Esophagus muscularis mucosa (tissue), 3 donors: ENCODE measurements around the gene JAK2.

Source experiments
- POLR2A ChIP-seq: fragments of 450-650 bp; IDR thresholded peaks from one replicate; pipeline ENCODE4 v1.6.1; 2017; ENCODE audit warnings: antibody characterized with exemption, moderate library complexity, mild to moderate bottlenecking, low read depth
- POLR2AphosphoS5 ChIP-seq, 2 donors: sonication (generic); formaldehyde crosslinking; IDR thresholded peaks; one replicate each; pipeline ENCODE4 v1.6.1; 2017; ENCODE audit warnings: antibody characterized with exemption in 2 of 2
- TF ChIP-seq, protein P1 (sequence below), 3 experiments: fragments of 200-600 bp in 2 of 3; fragments of 450-650 bp in 1 of 3; sonication (generic) in 2 of 3; IDR thresholded peaks; one replicate each; pipeline ENCODE4 v1.5.1; 2017 to 2019; ENCODE audit warnings: antibody characterized with exemption in 3 of 3, mild to moderate bottlenecking in 2 of 3, moderate library complexity in 1 of 3

DNA sequence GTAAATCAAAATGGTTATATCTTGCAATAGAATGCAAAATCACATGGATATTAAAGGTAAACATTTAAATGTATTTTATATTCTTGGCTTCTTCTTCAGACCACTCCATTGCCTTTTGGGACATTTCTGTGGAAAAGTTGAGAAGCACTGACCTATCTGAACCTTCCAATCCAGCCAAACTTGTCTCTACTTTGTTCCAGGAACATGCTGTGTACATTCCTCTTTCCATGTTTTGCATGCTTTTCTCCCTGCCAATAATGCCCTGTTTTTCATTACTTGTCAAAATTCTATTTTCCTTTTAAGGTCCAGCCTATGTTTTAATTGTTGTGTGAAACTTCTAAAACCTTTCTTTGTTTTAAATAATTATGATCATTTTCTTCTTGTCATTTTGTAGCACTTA is 28.3 kb downstream of the JAK2 start:
- TF ChIP-seq, protein P1, sequence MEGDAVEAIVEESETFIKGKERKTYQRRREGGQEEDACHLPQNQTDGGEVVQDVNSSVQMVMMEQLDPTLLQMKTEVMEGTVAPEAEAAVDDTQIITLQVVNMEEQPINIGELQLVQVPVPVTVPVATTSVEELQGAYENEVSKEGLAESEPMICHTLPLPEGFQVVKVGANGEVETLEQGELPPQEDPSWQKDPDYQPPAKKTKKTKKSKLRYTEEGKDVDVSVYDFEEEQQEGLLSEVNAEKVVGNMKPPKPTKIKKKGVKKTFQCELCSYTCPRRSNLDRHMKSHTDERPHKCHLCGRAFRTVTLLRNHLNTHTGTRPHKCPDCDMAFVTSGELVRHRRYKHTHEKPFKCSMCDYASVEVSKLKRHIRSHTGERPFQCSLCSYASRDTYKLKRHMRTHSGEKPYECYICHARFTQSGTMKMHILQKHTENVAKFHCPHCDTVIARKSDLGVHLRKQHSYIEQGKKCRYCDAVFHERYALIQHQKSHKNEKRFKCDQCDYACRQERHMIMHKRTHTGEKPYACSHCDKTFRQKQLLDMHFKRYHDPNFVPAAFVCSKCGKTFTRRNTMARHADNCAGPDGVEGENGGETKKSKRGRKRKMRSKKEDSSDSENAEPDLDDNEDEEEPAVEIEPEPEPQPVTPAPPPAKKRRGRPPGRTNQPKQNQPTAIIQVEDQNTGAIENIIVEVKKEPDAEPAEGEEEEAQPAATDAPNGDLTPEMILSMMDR (IDR thresholded peaks at IDR 0.05) = no peak
- peak; percentile 23 to 87 for TF ChIP-seq POLR2AphosphoS5 (IDR thresholded peaks at IDR 0.05)
- TF ChIP-seq POLR2A = no peak
